Epithelial cell of prostate (primary cell): ENCODE data around the gene NABP2.
A peak's percentile ranks its signal among the peaks of the same experiment; 100 is the strongest.
"Not testable (repeated sequence)": the region's sequence is repeated elsewhere in the genome, so short reads cannot be mapped to it uniquely, and the experiment has no call there.

Experiments used
- DNase-seq: peaks from one replicate; pipeline ENCODE4 v3.0.0-alpha.2; 2011; ENCODE audit warnings: low read depth, low spot score
- H3K27ac ChIP-seq: fragments of 450-650 bp; 2 replicates; pipeline ENCODE4 v1.5.1; 2017; ENCODE audit warnings: mild to moderate bottlenecking

NABP2 gene

GRCh38 chr12:56266693-56267442 is 42.7 kb downstream of the NABP2 start, which contains the start of gene COQ10A:
TSS of gene COQ10A (plus strand) at chr12:56266942. CDS start at chr12:56267119, 177 bp downstream.
- peak within 1 kb of the TSS; percentile 47 for H3K27ac ChIP-seq
- peak; percentile 18 for DNase-seq

- H3K27ac ChIP-seq, result no peak overlapping the region
- DNase-seq, result no peak
Observed at GRCh38 chr12:56267443-56268071, 43.4 kb downstream of the NABP2 start.

GRCh38 chr12:56271031-56271430 is 46.9 kb downstream of the NABP2 start:
- no peak for DNase-seq
- H3K27ac ChIP-seq, result no peak overlapping the region

- not testable (repeated sequence) for H3K27ac ChIP-seq, DNase-seq
Observed at GRCh38 chr12:56272468-56272867, 48.3 kb downstream of the NABP2 start.

GRCh38 chr12:56274299-56274698 is 50.2 kb downstream of the NABP2 start:
- no peak for DNase-seq
- H3K27ac ChIP-seq, result no peak overlapping the region

GRCh38 chr12:56278905-56279304 is 54.8 kb downstream of the NABP2 start:
- DNase-seq, result no peak
- H3K27ac ChIP-seq, result no peak overlapping the region
